HG03520 (cell line): ENCODE results near the gene B3GNT5.

Source experiments
- ATAC-seq: cut with Tn5 transposase; IDR thresholded peaks from one replicate; pipeline ENCODE4 v1.9.1; 2021; ENCODE audit warnings: mild to moderate bottlenecking, moderate library complexity; ENCODE audit not compliant: unreplicated experiment

B3GNT5 gene, protein sequence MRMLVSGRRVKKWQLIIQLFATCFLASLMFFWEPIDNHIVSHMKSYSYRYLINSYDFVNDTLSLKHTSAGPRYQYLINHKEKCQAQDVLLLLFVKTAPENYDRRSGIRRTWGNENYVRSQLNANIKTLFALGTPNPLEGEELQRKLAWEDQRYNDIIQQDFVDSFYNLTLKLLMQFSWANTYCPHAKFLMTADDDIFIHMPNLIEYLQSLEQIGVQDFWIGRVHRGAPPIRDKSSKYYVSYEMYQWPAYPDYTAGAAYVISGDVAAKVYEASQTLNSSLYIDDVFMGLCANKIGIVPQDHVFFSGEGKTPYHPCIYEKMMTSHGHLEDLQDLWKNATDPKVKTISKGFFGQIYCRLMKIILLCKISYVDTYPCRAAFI

DNA sequence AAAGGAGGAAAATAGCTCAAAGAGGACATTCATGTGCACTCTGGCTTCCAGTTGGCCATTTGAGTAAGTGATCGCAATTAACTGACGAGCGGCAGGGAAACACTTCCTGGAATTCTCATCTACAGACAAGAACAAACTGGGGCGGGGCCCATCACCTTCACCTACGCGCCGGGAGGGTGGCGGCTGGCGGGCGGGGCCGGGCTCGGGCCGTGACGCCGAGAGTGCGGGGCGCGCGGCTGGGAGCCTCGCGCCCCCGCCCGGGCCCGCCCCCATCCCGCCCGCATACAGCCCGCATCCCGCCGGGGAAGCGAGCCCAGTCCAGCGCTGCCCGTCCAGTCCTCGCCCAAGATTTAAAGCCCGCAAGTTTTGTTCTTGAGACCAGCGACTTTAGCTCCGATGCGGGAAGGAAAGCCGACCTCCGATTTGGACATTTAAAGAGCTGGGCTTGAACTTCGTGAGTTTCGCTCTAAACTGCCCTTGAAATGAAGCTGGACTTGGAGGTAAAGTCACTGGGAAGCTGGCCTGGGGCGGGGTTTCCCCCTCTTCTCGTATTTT lies at the start of gene B3GNT5:
Gene B3GNT5 (plus strand): TSS at position 281 of the 555 bp plus-strand sequence. CDS start 16,546 bp downstream, outside the sequence.
- ATAC-seq, result no peak

DNA sequence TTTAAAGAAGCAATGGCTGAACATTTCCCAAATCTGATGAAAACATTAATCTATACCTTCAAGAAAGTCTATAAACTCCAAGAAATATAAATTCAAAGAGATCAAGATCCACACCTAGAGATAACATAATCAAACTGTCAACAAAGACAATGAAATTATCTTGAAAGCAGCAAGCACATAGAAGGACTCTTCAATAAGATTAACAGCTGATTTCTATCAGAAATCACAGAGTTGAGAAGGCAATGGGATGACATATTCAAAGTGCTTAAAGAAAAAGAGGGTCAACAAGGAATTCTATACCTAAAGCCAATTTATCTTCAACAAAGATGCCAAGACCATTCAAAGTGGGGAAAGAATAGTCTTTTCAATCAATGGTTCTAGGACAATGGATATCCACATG lies 49.4 kb upstream of the B3GNT5 start:
- no peak for ATAC-seq

DNA sequence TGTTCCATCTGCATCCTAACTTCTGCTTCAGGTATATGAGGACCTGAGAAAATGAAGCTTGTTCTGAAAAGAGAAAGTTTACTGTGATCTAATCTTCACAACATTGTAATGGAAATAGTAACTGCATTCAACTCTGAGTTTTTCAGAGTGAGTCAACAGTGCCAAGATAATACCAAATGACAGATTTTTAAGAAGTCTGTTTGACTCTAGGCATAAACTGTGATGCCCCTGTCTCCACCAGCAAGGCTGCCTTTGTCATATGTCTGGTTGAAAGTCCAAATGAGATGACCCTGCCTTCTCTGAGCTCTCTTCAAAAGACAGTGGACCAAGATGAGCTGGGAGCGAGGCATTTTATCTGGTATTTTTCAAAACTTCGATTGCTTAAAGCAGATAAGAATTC lies 44.8 kb upstream of the B3GNT5 start:
- ATAC-seq, result no peak

DNA sequence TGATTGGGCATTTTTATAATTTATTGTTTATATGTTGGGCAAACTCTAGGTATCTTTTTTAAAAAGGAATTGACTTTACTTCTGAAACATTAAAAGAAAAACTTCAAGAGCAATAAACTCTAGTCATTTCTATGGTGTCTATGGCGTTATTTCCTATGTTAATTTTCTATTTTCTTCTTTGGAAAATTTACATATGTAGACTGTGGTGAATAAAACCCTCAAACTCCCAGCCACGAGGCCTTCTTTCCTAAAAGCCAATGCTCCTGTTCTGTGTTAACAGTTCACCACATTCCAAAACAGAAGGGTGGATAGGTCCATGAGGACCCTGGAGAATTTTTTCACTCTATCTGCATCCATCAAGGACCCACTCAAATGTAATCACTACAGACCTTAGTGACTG lies 44.3 kb upstream of the B3GNT5 start:
- no peak for ATAC-seq

DNA sequence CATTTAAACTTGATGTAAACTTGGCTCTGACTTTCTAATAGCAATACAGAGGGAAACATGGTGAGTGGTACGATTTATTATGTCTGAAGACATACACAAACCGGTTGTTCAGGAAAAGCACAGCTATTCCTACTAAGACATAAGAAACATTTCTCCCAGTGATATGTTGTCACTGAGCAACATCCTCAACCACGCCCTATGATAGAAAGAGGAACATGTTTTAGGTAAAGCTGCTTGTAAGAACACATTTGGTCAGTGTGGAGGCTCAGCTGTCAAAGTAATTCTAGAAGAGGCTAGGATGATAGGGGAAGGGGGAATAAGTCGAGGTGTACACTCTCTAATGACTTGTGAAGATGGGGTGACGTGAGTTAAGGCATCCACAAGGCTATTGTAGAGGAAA lies 42.7 kb upstream of the B3GNT5 start:
- ATAC-seq, result no peak

DNA sequence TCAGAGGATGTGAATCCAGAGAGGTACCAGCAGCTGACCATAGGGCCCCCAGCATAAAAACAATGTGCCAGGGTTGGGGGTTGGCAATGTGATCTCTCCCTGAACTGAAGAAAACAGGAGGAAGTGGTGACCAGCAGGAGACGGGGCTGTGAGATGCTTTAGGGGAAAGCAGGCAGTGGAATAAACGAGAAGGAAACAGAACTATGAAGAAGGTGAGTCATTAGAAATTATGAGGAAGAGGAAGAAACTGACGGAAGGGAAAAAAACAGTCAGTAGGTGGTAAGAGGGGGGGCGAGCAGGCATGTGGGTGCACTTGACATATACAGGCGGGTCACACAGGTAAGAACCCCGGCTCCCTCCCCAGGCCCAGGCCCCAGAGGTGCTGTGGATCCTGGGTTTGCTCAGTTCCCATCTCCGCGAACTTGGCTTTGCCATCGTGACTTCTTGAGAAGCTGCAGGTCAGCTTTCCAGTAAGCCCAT lies 42.2 kb upstream of the B3GNT5 start:
- no peak for ATAC-seq

DNA sequence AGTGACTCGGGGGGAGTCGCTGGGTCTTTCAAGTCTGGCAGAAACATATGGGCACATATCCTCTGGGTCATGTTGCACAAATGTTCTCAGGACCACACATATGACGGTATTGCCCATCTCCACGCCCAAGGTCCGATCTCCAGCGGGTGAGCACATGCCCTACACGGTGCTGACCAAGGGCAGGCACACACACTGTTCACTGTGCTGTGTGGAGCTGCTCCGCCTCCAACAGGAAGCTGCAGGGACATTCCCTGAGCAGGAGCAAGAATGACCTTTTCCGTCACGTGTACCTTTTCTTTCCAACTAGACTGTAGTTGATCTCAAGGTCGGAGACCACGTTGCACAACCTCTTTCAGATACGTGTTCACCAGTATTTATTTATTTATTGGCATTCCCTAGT lies 41.7 kb upstream of the B3GNT5 start:
- no peak for ATAC-seq

DNA sequence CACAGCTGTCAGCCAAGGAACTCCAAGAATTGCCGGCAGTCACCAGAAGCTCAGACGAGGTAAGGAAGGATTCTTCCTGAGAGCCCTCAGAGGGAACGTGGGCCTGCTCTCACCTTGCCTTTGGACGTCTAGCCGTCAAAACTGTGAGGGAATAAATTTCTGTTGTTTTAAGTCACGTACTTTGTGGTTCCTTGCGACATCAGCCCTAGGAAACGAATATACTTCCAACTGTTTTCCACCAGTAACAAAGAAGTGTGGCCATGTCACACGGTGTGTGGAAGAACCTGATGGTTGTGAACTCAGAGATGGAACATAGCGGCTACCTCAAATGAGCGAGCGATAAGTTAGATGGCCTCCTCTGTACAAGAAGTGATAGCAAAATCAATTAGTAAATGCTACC lies 41.0 kb upstream of the B3GNT5 start:
- no peak for ATAC-seq

DNA sequence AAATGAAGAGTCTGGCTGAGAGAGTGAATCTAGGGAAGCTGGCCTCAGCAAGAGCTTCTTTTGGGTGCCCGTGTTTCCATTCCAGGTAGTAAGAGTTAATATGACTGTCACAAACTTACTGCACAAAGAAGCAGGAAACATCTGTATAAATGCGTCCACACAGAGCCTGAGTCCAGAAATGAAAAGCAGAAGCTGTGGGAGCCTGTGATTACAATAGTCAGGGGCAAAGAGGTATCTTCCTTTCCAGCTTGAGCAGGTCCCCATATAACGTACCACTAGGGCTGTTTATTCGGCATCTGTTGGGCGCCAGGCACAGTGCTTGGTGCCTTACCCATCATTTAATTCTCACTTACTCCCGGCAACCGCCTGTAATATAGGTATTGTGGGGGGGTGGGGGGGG lies 40.5 kb upstream of the B3GNT5 start:
- no peak for ATAC-seq

DNA sequence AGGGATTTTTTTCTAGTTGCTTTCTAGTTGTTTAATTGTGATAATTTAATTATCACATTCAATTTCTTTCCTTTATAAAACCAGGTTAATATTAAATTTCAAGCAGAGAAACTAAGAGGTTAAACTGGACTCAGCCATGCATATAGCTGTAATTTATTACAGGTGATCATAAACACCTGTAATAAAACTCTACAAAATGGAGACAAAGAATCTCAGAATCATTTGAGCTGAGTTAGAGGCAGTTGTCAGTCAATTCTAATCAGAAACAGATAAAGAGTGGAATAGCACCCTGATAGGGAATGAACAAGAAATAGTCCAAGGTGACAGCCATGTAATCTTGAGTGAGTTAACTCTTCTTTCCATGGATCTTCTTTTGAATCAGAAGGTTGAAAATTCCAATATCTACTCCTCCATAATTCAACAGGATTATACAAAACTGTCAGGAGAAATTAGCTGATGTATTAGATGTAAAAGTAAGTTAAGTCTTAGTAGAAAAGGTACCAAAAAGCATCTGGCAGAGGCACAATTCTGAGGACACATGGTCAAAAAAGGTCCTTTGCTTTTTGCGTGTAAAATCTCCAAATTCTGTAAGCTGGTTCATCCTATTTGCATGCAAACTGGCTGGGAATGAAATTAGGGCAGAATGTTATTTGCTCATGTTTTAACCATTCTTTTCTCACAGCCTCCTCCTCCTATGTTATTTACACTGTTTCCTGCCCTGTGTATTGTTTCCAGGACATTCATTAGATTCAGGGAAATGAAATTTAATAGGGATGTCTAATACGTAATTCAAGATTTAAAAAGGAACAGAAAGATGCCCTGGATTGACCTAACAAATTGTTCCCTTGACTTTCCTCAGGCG lies 39.4 kb upstream of the B3GNT5 start:
- no peak for ATAC-seq

DNA sequence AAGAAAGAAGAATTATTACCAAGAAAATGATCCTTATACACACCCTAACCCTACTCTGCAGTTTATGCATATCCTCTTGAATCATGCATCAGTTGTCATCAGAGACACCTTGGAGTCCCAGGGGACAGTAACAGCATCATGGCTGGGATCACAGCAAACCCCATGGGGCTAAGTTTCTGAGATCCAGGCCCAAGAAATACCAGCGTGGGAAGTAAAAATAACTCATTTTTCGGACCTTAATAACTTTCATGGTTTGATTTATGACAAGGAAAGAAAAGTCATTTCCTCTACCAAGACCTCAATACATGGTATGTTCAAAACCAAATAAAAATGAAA lies 38.8 kb upstream of the B3GNT5 start:
- no peak for ATAC-seq

DNA sequence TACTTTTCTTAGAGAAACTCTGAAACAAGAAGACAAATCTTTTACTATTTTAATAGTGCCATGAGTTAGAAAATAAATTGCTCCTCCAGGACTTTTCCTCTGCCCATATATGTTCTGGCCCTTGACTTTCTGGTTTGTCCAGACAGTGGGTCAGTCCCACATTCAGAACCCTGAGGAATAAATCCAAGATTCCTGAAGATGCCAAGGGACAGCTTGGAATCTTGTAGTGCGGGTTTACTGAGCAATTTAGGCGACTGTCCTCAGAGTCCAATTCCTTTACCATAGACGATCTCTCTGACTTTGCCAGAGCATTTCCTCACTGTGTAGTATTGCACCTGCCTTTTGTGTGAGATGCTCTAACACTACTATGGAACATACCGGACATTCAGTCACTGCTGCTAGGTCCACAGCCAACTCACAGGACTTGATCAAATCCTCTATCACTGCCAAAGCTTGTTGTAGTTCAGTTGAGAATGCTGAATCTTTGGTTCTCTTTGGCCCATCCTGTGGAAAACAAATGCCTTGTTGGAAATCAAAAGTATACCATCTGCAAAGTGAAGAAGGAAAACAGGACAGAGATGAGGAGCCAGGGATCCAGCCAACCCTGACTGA lies 37.4 kb upstream of the B3GNT5 start:
- no peak for ATAC-seq

DNA sequence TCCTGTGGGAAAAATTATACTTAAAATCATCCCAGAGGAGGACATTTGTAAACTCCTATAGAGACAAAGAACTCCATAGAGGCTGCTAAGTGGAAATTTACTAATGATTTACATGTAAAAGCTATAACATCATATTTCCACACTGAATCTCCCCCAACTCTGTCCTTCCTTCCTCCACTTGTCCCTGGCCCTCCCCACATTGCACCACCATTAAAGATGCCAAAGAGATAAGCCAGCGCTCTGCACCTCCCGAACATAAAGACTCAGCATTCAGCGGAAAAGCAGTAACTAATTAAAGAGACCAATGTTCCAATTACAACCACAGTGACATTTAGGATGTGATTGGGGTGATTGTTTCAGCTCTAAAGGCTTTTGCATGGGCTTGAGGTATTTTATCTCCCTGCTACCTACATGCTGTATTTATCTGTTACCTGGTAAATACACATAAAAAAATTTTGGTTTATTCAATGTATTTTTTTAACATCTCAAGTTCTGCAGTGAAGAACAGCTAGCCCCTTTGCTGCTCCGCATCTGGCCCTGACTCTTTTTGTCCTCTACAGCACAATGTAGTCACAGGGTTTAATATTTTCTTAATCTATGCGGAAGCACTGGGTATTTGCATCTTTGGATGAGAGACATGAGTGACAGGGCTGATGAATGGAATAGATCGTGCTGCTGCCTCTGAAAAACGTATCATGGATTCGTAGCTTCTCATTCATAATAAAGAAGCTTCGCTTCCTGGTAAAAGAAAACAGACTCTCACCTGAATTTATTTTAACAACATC lies 35.3 kb upstream of the B3GNT5 start:
- no peak for ATAC-seq

DNA sequence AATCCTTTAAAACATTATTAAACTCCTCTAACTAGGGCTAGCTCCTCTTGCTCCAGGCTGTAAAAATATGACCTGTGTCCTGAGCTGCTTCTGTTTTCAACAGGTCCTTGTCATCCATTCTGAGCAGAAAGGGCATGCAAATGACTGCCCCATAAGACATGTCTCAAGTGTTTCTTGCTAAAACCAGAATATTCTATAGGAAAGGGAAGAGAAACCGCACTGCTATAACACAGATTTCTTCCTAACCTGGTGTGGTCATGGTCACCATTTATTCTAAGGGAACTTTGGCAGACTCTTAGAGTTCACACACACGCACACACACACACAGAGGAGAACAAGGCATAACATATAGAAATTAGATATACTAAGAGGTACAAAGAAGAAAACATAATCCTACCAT lies 34.2 kb upstream of the B3GNT5 start:
- ATAC-seq, result no peak

DNA sequence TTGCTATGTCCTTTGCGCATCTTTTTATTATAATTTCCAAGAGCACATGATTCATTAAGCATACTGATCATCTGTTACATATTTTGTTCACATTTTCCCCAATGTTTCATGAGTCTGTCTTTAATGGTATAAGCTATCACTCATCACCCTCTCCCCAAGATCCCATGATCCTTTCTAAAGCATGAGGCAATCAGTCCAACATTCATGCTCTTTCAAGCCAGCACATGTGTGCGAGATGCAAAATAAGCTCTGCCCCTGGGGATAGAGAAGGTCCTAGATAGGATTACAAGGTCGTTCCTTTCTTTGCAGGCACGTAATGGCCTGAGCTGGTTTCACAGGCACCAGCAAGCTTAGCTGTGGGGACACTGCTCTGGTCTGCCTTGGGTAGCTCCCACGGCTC lies 32.2 kb upstream of the B3GNT5 start:
- ATAC-seq, result no peak

DNA sequence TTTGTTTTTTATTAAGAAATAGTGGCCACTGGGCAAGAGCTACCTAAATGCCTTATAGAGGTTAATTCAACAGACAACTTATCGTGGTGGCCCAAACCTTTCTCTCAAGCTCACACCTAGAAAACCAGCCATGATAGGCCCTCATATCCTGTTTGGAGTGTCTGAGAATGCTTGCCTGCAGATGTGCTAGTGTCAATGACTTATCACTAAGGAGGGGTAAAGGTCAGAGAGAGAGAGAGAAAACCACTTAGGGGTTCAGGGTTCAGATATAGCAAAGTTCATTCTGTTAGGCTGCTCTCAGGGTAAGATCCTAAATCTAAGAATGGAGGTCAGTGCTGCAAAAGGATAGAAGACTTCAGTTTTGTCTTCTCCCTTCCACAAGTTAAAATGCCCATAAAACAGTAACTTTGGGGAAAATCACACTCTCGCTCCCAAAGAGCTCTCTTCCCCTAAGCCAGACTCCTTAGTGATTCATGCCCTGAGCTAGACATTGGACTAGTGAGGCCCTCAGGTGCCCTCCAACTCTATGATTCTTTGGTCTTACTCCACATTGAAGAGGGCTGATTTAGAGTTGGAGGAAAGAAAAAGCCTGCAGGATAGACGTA lies 30.3 kb upstream of the B3GNT5 start:
- no peak for ATAC-seq

DNA sequence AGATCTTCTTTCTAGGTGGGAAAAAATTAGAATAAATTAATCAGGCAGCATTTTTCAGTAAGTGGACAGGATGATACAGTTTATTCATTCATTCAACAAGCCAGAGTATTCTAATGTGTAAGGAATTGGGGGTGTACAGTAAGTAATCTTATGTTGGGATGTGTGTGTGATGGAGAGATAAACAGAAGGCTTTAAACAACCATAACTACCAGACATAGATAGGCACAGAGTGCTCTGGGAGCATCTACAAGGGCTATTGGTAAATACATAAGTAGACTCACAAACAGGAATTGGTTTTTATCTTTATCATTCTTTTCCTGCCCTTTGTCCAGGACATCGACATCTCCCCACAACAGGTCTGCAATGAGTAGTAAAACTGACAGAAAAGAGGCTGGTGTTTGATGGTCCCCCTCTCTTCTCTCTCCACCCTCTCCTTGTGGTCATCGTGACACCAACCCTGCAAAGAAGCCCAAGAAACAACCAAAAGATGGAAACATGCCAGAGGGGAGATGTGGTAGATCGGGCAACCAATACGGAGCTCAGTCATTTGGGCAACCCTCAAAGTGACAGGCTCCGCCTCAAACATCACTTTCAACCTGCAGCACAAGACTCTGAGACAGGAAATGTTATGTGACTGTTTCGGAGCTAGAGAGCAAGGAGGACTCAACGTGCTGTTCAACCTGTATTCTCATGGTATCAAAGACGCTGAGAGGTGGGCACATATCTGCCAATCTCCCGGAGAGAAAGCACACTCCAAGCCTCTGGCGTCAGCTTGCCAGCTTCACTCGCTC lies 28.7 kb upstream of the B3GNT5 start:
- ATAC-seq, result no peak

DNA sequence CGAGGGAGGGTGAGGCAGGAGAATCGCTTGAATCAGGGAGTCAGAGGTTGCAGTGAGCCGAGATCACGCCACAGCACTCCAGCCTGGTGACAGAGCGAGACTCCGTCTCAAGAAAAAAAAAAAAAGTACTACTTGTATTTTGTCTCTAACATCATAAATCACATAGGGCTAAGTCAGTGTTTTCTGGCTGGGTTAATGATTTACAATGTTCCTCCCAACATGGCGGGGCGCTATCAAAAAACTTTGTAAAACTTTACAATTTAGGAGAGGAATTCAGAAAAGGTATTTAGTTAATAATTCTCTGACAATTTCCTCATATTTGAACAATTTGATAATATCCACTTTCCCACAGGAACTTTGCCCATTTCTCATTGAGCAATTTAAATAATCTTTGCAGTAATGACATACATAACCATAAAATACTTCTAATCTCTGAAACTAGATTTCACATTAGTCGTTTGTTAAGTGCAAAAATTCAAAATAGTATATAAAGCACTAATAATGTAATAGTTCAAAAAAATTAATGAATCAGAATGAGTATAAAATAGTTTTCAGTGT lies 26.6 kb upstream of the B3GNT5 start:
- no peak for ATAC-seq

DNA sequence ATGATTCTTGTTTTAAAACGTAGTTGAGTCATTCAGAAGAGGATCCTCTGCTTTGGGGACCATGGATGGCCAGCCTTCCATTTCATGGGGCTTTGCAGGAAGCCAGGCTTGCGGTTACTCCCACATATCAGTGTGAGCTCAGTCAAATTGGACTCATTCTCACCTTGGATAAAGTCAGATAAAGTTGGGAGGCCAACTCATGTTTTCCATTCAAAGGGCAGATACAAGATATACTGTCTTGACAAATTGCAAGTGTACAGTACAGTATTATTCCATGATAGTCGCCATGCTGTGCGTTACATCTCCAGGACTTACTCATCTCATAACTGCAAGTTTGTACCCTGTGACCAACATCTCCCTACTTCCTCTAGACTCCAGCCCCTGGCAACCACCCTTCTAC lies 25.5 kb upstream of the B3GNT5 start:
- ATAC-seq, result no peak
